ENCODE results near the gene DOK1. TPM values are rescaled to one million over a fixed set of nuclear protein-coding genes. Genes with fewer than 3 reads are reported as not detected.

DOK1 gene
- total RNA-seq, 1 donor from 2014 or later = 35.7 TPM

DNA sequence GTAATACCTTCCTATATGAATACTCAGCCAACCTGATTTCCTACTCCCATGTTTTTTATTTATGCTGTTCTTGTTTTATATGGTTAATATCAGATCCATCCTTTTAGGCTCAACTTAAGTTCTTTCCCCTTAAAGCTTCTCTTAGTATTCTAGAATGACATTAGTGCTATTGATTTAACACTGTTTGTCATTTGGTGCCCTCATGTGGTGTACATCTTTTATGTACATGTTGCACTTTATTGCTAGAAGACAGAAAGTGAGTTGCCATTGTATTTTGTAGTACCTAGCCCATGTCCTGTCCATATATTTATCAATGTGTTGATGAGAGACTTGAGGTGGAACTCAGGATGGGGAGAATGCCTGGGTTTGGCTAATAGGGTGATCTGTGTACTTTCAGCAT is 22.3 kb upstream of the DOK1 start:
- no peak for DNase-seq (ENCODE audit: low read depth)
- no peak overlapping the region for H3K4me3 ChIP-seq (ENCODE audit: low read depth, low read length)
- TF ChIP-seq, protein P1, sequence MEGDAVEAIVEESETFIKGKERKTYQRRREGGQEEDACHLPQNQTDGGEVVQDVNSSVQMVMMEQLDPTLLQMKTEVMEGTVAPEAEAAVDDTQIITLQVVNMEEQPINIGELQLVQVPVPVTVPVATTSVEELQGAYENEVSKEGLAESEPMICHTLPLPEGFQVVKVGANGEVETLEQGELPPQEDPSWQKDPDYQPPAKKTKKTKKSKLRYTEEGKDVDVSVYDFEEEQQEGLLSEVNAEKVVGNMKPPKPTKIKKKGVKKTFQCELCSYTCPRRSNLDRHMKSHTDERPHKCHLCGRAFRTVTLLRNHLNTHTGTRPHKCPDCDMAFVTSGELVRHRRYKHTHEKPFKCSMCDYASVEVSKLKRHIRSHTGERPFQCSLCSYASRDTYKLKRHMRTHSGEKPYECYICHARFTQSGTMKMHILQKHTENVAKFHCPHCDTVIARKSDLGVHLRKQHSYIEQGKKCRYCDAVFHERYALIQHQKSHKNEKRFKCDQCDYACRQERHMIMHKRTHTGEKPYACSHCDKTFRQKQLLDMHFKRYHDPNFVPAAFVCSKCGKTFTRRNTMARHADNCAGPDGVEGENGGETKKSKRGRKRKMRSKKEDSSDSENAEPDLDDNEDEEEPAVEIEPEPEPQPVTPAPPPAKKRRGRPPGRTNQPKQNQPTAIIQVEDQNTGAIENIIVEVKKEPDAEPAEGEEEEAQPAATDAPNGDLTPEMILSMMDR (conservative IDR thresholded peaks at IDR 0.05; ENCODE audit: low read depth, low read length) = peak; percentile 41

DNA sequence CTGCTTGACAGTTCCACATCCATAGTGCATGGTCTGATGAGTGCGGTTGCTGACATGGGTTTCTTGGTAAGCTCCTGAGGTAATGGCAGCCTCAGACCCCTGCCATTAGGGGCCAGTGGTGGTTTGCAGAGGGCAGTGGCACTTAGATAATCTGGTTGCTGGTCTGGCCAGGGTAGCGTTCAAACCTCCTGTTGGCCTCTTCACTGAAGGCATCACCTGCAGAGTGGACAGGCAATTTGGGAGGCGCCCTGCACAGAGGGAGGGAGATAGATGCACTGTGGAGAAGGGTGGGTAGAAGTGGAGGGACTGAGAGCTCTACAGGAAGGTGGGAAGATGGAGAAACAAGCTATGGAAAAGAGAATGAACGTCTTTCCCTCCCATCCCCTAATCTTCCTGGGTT is 21.1 kb upstream of the DOK1 start:
- TF ChIP-seq, protein P1 (conservative IDR thresholded peaks at IDR 0.05; ENCODE audit: low read depth, low read length) = no peak
- DNase-seq (ENCODE audit: low read depth) = no peak
- no peak overlapping the region for H3K4me3 ChIP-seq (ENCODE audit: low read depth, low read length)

DNA sequence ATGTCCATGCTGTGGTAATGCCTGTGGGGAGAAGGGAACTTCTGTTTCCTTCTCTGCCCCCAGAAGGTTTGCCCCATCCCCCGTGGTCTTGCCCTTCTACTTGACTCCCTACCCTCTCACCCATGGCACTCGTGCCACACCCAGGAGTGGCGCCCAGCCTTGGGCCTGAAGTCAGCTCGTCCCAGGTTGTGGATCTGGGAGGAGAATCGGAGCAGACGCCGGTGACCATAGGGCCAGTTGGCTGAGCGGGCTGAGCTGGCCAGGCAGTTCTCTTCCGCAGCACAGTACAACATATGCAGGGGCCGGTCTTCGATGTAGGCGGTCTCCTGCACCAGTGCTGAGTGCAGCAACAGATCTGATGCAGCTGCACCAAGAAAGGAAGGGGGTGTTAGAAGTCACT is 20.1 kb upstream of the DOK1 start:
- DNase-seq (ENCODE audit: low read depth) = no peak
- H3K4me3 ChIP-seq (ENCODE audit: low read depth, low read length) = no peak overlapping the region
- TF ChIP-seq, protein P1 (conservative IDR thresholded peaks at IDR 0.05; ENCODE audit: low read depth, low read length) = no peak

DNA sequence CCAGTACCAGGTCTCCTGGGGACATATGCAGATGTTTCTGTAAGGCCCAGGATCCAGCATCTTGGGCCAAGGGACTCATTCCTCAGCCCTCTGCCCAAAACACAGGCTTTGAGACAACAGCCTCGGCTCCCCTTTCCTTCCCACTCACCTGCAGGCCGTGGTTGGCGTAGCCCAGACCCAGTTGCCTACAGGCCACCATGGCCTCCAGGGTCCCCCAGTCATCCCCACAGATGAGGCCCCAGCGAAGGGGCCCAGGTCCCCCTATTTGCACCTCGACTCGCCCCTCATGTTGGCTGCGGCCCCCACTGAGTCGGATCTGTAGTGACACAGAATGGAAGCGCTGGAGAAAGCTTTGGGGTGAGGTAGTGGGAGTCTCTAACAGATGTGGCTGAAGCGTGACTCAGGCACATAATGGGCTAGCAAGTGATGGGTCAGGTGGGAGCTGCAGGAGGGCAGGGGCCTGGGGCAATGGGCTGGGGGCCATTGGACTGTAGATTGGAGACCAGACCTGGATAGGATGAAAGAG is 19.0 kb upstream of the DOK1 start:
- TF ChIP-seq, protein P1 (conservative IDR thresholded peaks at IDR 0.05; ENCODE audit: low read depth, low read length) = no peak

DNA sequence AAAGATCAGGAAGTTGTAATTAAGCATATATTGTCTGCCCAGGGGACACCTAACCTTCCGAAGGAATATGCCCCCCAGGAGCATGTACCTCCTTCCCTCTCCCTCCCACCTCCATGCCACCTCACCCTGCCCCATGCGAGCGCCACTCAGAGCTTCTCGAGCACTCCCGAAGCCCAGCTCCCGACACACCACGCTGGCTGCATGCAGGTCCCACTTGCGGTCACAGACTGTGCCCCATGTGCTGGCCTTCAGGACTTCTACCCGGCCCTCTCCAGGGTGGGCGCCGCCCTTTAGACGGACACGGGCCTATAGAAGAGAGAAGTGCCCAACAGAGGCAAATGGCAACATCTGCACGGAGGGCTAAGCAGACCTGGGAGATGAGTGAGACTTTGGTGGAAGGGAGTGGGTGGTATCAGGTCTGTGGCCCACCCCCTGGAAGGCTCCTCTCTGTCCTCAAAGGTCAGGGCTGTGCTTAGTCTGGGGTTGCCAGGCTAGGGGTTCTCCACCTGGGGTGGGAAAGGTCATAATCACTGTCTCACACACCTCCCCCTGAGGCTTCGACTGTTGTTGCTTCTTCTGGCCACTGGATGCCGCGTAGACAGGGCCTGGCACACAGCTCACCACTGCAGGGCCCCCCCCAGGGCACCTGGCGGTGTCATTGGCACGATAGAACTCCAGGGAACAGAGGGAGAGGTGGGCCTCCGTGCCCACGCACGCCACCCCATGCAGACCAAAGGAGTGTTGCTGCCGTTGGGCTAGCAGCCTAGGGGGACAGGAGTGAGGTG is 18.2 kb upstream of the DOK1 start:
- TF ChIP-seq, protein P1 (conservative IDR thresholded peaks at IDR 0.05; ENCODE audit: low read depth, low read length) = no peak
- no peak for DNase-seq (ENCODE audit: low read depth)
- no peak overlapping the region for H3K4me3 ChIP-seq (ENCODE audit: low read depth, low read length)

More for the DNA sequence above, 19.0 kb upstream of the DOK1 start:
- DNase-seq (ENCODE audit: low read depth) = no peak
- H3K4me3 ChIP-seq (ENCODE audit: low read depth, low read length) = no peak overlapping the region

DNA sequence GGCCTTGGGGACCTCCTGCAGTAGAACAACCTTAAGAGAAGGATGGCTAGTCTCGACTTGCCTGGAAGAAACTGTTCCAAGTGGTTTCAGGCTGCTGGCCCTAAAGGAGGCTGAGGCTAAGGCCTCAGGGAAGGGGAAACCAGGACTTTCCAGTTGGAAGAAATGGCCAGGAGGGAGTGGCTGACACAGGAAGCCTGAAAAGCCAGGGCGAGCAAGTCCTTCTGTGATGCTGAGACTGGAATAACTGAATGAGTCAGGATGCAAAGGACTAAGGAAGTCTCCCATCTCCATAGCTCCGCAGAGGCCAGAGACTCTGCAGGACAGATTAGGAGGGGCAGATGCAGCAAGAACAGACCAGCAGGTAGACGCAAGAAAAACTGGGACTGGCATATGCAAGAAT is 17.4 kb upstream of the DOK1 start:
- no peak for DNase-seq (ENCODE audit: low read depth)
- TF ChIP-seq, protein P1 (conservative IDR thresholded peaks at IDR 0.05; ENCODE audit: low read depth, low read length) = no peak
- H3K4me3 ChIP-seq (ENCODE audit: low read depth, low read length) = no peak overlapping the region
